Stimulated activated CD4-positive, alpha-beta T cell treated with anti-CD3 and anti-CD28 coated beads, TNF-alpha, amount 100 ng/mL, for 24 hours (primary cell): Measurements from ENCODE around the gene SLC7A4.
"Not testable (repeated sequence)": the region's sequence is repeated elsewhere in the genome, so short reads cannot be mapped to it uniquely, and the experiment has no call there.

Experiments used
- DNase-seq, 3 experiments: peaks; one replicate each; pipeline ENCODE4 v3.0.0-alpha.2; 2020; ENCODE audit warnings: low read depth in 3 of 3

SLC7A4 gene

DNA sequence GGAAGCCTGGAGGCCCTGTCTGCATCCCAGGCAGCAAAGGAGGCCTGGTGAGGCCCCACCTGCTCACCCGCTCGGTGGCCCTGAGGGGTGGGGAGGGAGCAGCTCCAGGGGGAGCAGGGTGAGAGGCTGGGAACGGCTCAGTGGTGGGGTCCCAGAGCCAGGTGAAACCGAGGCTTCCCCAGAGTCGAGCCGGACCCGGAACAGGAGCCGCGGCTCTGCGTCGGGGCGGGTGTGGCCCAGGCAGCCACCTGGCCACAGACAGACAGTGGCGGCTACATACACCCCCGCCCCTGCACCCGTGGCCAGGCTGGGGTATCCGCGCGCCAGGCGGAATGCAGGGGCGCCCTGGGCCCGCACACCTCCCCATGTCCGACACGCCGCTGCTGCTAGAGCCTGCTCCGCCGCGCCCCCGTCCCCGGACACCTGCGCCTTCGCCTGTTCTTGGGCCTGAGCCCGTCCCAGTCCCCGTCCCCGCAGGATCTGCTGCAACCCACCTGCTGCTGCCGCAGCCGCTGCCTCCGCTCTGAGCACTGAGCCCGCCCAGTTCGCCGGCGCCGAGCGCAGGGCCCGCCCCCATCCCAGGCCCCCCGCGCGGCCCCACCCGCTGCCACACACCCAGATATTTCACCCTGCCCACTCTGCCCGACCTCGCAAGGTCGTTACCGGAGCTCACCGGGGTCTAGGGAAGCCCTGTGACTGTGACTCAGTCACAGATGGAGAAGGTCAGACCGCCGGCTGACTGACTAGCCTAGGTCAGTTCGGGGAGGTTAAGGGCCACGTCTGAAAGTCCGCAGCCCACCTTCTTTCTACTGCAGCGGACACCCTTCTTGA, at the start of gene SLC7A4:
Gene SLC7A4 (minus strand): TSS at position 525 of the 831 bp plus-strand sequence. CDS start 749 bp downstream, outside the sequence.
- no peak for DNase-seq

GRCh38 chr22:21080435-21081137, 48.2 kb upstream of the SLC7A4 start:
- DNase-seq: no peak

DNA sequence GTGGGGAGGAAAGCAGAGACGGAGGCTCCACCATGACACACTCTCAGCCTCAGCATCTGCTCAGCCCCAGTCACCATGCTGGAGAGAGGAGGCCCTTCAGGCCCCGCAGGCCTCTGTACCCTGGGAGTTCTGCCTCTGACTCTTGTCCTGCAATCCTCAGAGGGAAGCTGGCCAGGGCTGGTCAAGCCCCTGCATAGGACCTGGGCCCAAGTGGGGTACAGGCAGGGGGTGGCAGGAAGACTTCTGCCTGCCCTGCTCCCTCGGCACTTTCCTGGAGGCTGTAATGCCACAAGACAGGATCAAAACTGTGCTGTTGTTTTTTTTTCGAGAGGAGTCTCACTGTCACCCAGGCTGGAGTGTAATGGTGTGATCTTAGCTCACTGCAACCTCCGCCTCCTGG, 47.1 kb upstream of the SLC7A4 start:
- DNase-seq: no peak

DNA sequence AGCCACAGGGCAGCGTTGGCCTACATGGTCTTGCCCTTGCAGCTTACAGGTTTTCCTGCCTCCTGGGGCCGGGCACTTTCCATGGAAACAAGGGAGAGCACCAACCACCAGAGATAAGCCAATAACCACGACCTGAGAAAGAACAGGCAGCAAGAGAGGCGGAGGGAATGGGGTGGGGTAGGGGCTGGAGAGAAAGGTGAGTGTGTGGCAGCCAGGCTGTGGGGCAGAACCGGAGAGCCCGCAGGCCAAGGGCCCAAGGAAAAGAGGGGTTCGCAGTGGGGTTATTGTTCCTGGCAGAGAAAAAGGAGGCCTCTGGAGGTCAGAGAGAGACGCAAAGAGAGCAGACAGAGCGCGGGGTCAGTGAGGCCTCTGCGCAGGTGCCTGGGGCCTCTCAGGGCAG, 46.6 kb upstream of the SLC7A4 start:
- DNase-seq: no peak

DNA sequence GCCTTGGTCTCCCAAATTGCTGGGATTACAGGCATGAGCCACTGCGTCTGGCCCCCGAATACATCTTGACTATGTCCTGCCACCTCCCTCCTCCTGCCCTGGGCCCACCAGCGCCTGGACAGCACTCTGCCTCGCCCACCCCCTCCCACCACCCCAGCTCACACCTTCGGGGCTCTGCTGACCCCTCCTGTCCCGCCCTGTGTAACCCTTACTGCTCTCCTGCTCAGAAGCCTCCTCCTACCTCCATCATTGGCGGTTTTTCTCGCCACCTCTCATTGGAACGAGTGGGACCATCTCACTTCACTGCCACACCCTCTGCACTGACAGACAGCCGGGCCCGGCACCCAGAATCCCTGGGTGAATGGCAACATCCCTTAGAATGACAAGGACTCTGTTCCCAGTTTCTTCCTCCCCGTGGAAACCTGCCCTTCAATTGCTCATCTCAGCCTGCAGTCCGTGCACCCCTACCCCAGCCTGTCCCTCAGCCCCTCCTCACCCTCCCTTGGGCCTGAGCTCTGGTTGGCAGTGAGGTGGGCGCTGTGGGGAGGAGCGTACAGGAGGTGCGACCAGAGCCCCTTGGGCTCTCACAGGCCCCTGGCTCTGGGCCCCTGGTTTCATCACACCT, 45.6 kb upstream of the SLC7A4 start:
- no peak for DNase-seq

GRCh38 chr22:21076912-21077625, 44.7 kb upstream of the SLC7A4 start:
- DNase-seq: no peak

DNA sequence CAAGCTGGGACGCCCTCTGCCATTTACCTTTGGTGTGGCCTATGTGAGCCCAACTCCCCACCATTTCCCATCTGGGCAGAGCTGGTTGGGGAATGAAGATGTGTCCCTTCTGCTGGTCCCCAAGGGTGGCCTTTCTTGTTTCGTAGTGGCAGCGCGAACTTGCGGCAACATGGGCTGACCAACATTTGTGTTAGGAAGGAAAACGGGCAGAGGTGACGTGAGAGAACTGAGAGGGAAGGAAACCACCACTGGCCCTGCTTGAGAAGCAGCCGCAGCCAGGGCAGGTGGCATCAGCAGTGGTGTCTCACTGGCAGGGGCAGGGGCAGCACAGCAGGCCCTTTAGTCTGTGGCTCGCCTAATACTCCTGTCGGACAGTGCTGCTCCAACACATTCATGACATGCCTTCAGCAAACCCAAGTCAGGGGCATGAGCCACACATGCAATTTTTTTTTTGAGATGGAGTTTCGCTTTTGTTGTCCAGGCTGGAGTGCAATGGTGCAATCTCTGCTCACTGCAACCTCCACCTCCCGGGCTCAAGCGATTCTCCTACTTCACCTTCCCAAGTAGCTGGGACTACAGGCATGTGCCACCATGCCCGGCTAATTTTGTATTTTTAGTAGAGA, 43.3 kb upstream of the SLC7A4 start:
- DNase-seq: no peak

GRCh38 chr22:21074102-21074715, 41.8 kb upstream of the SLC7A4 start:
- DNase-seq: no peak

DNA sequence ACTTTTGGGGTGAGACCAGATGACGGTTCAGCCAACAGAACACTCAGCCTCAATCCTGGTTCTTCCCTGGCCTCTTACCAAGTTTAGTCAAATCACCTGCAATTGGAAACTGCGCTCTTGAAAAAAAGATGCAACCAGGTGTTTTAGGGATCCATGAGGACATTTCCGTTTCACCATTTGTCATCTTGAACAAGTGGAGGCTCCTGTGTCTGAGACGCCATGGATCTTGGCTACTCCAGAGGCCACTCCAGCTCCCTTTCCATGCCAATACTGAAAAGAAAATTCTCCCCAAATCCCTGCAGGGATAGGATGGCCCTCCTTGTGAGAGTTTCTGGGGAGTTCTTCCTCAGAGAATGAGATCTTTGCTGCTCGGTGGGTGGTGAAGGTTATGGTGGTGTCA, 41.1 kb upstream of the SLC7A4 start:
- no peak for DNase-seq

- DNase-seq: no peak
Observed at GRCh38 chr22:21073023-21073422, 40.7 kb upstream of the SLC7A4 start.

GRCh38 chr22:21071796-21072195, 39.4 kb upstream of the SLC7A4 start:
- DNase-seq: not testable (repeated sequence)

GRCh38 chr22:21070690-21071615, 38.6 kb upstream of the SLC7A4 start:
- no peak for DNase-seq

DNA sequence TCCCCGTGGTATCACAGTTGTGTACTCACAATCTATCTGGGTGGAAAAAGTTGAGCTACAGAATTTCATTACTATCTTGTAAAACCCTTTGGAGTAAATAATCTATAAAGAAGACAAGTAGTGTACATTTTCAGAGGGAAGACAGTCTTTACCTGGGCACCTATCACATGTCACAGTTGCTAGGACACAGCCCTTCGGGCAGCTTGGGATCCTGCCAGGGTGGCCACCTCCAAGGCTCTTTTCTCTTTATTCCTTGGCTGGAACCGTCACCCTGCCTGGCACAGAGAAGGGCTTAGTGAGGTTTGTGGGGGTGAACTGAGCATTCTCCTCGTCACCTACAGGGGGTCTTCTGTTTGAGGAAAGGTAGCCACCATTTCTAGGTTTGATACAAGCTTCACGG, 37.0 kb upstream of the SLC7A4 start:
- DNase-seq: no peak

DNA sequence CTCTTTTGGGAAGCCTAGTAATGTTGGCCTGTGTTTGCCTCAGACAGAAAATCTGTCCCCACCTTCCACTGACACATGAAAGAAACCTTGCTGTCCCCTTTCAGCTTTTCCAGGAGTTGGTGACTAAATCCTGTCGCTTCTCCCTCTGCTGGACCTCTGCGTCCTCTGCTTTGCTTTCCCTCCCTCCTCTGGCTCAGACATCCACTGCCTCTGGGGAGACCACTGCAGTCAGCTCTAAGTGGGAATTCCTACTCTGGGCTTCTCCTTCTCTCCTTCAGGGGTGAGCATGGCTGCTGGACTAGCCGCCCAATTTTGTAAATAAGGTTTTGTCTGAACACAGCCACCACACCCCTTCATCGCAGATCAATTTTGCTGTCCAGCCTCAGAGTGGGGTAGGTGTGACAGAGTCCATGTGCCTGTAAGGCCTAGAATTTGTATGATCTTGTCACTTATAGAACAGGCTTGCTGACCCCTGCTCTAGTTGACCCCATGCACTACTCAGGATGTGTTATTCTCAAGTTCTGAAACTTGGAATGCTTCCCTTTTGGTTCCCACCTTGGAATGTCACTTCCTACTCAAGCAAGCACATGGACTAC, 36.4 kb upstream of the SLC7A4 start:
- DNase-seq: no peak

DNA sequence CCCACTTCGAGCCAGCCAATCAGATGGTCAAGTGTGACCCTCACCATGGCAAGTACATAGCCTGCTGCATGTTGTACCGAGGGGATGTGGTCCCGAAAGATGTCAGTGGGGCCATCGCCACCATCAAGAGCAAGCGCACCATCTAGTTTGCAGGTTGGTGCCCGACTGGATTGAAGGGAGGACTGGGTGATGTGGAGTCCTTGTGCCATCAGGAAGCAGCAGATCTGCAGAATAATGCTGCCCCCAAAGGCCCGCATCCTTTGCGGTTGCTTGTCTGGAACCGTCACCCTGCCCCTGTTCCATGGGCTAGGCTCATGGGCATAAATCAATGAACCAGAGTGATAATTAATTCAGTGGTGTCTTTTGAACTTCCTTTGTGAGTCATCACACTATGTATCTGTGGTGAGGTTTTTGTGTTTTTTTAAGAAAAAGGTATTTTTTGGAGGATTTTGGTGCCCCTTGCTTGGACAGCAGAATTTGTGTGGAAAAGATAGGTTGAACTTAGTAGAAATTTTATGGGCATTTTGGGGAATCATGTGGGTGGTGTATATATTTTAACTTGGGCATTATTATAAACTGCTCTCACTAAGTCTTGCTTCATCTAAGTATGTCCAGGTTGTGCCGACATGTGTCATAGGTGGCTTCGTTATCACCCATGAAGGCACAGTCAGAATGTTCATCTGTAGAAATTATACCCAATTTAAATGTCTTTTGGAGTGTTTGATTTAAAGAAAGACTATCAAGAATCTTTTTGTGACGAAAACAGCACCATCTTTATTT, 35.7 kb upstream of the SLC7A4 start:
- no peak for DNase-seq

DNA sequence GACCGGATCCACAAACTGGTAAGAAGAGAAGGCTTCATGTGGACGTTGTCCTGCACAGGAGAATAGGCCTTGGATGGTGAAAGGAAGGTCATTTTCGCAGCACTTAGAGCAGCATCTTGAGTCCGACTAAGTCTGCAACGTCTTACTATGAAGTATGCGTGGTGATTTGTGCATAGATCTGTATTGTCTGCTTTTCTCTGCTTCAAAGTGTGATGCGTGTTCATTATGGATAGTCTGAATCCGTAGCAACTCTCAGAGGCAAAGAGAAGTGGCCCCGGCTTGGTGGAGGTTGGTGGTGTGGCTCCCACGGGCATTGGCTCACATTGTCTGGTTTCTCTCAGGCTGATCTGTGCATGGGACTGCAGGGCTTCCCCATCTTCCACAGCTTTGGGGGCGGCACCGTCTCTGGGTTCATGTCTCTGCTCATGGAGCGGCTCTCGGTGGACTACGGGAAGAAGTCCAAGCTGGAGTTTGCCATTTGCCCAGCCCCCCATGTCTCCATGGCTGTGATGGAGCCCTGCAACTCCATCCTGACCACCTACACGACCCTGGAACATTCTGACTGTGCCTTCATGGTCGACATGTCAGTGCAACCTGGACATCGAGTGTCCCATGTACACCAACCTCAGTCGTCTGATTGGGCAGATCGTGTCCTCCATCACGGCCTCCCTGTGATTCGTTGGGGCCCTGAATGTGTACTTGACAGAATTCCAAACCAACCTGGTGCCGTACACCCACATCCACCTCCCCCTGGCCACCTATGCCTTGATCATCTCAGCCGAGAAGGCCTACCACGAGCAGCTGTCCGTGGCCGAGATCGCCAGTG, 34.9 kb upstream of the SLC7A4 start:
- no peak for DNase-seq

DNA sequence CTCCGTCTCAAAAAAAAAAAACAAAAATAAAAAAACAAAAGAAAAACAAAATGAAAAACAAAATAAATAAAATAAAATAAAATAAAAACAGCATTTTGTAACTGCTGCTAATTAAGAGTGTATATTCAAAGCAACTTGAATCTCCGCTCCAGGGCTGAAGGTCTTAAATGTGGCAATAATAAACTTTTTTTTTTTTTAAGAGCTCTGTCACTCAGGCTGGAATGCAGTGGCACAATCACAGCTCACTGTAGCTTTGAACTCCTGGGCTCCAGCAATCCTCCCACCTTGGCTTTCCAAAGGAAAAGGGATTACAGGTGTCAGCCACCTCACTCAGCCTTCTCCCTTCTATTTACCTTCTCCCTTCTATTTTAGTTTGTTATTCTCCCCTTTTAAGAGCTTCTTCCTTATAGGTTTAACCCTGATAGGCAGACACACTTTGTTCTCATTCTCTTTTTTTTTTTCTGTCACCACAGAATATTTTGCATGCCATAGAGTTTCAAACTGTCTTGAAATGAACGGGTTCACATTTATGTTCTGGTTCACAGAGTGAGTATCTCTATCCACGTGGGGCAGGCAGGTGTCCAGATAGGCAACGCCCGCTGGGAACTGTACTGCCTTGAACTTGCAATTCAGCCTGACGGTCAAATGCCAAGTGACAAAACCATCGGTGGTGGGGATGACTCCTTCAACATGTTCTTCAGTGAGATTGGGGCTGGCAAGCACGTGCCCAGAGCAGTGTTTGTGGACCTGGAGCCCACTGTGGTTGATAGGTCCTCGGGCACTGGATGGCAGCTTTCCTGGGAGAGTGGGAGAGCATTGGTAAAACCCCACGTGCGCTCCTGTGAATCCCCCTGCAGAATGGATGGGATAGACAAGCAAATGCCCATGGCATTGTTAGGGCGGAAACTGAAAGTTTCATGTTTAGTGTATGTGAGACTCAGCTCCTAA, 32.8 kb upstream of the SLC7A4 start:
- no peak for DNase-seq
